Measurements from ENCODE around the gene GRHPR. TPM values are rescaled to one million over a fixed set of nuclear protein-coding genes. Genes with fewer than 3 reads are reported as not detected.
"Not testable (repeated sequence)": the region's sequence is repeated elsewhere in the genome, so short reads cannot be mapped to it uniquely, and the experiment has no call there.

The GRHPR gene
- total RNA-seq, 2 experiments from 2014 or later, result 62.8 to 64.6 TPM

- peak overlapping the region; percentile 89 for H3K4me3 Mint-ChIP-seq
- peaks cover 17% of the 10 kb centered on the region for H3K36me3 Mint-ChIP-seq (ENCODE audit: low read depth)
- TF ChIP-seq CTCF (IDR thresholded peaks at IDR 0.05), result no peak
- intact Hi-C loops (cut with micrococcal nuclease), result no loop called here
- DNase-seq, result no peak
- ATAC-seq, result no peak
- ChIA-PET POLR2A (interaction anchor here (1.7 kb wide), 1 partner anchor 42 kb away, joined by 7 read pairs; the partner anchor contains the start of gene ZBTB5), CTCF (interaction anchor here (1.0 kb wide), 1 partner anchor 9 kb away, joined by 4 read pairs; no protein-coding TSS in a partner anchor)
- H3K27ac Mint-ChIP-seq, result peak overlapping the region; percentile 96
- H3K4me1 Mint-ChIP-seq (ENCODE audit: low read depth), result peaks cover 32% of the 10 kb centered on the region
- no peaks in the 10 kb centered on the region for H3K9me3 Mint-ChIP-seq
- H3K27me3 Mint-ChIP-seq, result no peaks in the 10 kb centered on the region
Observed at GRCh38 chr9:37423508-37423907, 1.0 kb downstream of the GRHPR start.

DNA sequence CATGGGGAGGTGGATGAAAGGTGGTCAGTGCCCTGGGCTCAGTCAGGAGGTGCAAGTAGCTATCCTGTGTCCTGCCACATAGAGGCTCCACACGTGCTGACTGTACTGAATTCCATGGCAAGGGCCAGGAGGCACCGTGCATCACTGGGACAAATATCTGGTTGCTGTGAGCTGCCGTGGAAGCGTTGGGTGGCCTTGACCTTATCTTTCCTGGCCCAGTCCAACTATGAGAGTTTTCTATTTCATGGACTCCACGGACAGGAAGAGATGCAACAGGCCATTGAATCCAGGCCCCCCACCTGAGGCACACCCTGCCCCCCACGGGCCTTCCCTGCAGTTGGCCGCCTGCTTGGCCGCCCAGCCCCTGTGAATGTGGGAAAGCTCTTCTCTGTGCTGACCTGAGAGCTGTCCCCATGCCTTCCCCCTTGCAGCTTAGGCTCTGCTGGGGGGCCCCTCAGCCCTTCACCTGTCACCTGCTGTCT is 1.7 kb downstream of the GRHPR start:
- peak overlapping the region; percentile 89 for H3K4me3 Mint-ChIP-seq
- H3K36me3 Mint-ChIP-seq (ENCODE audit: low read depth), result peaks cover 18% of the 10 kb centered on the region
- no peaks in the 10 kb centered on the region for H3K27me3 Mint-ChIP-seq
- DNase-seq, result no peak
- TF ChIP-seq CTCF (IDR thresholded peaks at IDR 0.05), result no peak
- ChIA-PET POLR2A (interaction anchor here (1.0 to 1.7 kb wide), 4 partner anchors 11 to 42 kb away, joined by 3 to 7 read pairs (median 3); partner anchors contain the start of gene ZBTB5), CTCF (interaction anchor here (0.6 to 1.0 kb wide), 2 partner anchors 10 to 13 kb away, joined by 3 to 4 read pairs; no protein-coding TSS in a partner anchor)
- intact Hi-C loops (cut with micrococcal nuclease), result no loop called here
- H3K9me3 Mint-ChIP-seq, result no peaks in the 10 kb centered on the region
- H3K27ac Mint-ChIP-seq, result no peak overlapping the region
- no peak for ATAC-seq
- H3K4me1 Mint-ChIP-seq (ENCODE audit: low read depth), result peaks cover 32% of the 10 kb centered on the region

DNA sequence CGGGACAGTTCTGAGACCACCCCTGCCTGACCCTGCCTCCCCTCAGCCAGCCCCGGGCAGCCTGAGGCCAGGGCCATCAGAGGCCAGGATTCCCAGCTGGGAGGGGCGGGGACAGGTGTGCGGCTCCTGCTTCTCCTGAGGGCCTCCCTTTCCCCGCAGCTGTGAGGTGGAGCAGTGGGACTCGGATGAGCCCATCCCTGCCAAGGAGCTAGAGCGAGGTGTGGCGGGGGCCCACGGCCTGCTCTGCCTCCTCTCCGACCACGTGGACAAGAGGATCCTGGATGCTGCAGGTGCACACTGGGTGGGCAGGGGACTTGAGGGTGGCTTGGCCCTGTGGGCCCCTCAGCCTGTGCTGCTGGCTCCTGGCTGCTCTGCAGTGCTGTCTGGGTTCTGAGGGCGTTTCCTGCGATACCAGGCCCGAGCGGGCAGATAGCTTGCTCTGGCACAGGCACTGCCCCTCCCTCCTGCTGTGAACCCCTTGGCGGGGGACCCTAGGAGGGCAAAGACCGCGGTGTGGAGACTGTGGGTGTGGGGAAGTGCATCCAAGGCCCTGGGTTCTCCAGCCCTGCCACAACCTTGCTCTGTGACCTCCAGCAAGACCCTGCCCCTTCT is 2.3 kb downstream of the GRHPR start:
- DNase-seq, result no peak
- no peak for TF ChIP-seq CTCF (IDR thresholded peaks at IDR 0.05)
- H3K4me3 Mint-ChIP-seq, result no peak overlapping the region
- ChIA-PET POLR2A (interaction anchor here (1.0 to 1.7 kb wide), 4 partner anchors 10 to 41 kb away, joined by 3 to 7 read pairs (median 3); partner anchors contain the start of gene ZBTB5), CTCF (no interaction called here)
- H3K27me3 Mint-ChIP-seq, result no peaks in the 10 kb centered on the region
- no peak overlapping the region for H3K27ac Mint-ChIP-seq
- H3K36me3 Mint-ChIP-seq (ENCODE audit: low read depth), result peaks cover 18% of the 10 kb centered on the region
- intact Hi-C loops (cut with micrococcal nuclease), result no loop called here
- no peak for ATAC-seq
- H3K9me3 Mint-ChIP-seq, result no peaks in the 10 kb centered on the region
- H3K4me1 Mint-ChIP-seq (ENCODE audit: low read depth), result peaks cover 32% of the 10 kb centered on the region

DNA sequence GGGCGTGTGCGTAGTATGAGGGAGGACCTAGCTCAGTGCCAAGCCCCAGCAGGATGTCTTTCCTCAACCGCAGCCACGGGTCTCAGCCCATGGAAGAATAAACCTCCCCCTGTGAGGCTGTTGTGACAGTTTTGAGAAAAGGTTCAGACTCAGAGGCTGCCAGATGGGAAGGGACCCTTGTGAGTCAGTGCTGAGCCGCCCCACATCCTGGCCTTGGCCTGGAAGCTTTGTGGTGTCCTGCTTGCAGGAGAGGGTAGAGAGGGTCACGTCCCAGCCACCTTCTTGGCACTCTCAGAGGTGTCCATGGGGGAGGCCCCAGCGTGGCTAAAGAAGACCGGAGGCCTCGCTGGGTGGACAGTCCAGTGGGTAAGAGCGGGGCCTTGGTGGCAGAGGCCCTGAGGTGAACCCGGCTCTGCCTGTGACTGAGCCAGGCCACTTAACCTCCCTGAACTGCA is 2.8 kb downstream of the GRHPR start:
- no peak overlapping the region for H3K4me3 Mint-ChIP-seq
- no peak for TF ChIP-seq CTCF (IDR thresholded peaks at IDR 0.05)
- peaks cover 32% of the 10 kb centered on the region for H3K4me1 Mint-ChIP-seq (ENCODE audit: low read depth)
- H3K27me3 Mint-ChIP-seq, result no peaks in the 10 kb centered on the region
- ChIA-PET CTCF (no interaction called here), POLR2A (interaction anchor here (0.6 to 1.3 kb wide), 4 partner anchors 10 to 61 kb away, joined by 3 read pairs; no protein-coding TSS in a partner anchor)
- intact Hi-C loops (cut with micrococcal nuclease), result no loop called here
- ATAC-seq, result no peak
- no peaks in the 10 kb centered on the region for H3K9me3 Mint-ChIP-seq
- peaks cover 18% of the 10 kb centered on the region for H3K36me3 Mint-ChIP-seq (ENCODE audit: low read depth)
- DNase-seq, result no peak
- H3K27ac Mint-ChIP-seq, result no peak overlapping the region

- POLR2A ChIA-PET, result interaction anchor here (1.0 kb wide), 1 partner anchor 11 kb away, joined by 4 read pairs; no protein-coding TSS in a partner anchor
- DNase-seq; H3K27me3 Mint-ChIP-seq; H3K4me3 Mint-ChIP-seq; H3K9me3 Mint-ChIP-seq; H3K27ac Mint-ChIP-seq; CTCF ChIA-PET; ATAC-seq; intact Hi-C loops (cut with micrococcal nuclease): not testable (repeated sequence)
- Mint-ChIP-seq H3K36me3 (ENCODE audit: low read depth) (peaks cover 21% of the 10 kb centered on the region), H3K4me1 (ENCODE audit: low read depth) (peaks cover 32% of the 10 kb centered on the region)
Observed at GRCh38 chr9:37426431-37426830, 3.9 kb downstream of the GRHPR start.
